ENCODE results near the gene SOS2.

DNA sequence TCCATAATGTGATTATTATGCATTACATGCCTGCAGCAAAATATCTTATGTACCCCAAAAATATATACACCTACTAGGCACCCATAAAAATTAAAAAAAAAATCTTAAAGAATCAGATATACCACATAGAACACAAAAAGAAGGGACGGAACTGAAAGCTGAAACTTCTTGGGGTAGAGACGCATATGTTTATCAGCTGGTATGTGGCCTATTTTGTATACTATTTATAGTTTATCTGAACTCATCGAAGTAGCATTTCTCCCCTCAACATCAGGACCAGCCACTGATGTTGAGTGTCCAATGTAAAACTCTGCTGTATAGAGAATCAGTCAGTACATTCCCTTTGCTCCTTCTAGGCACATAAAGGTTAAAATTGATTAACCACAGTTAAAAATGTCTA is 22.9 kb upstream of the SOS2 start:
- TF ChIP-seq, protein P1, sequence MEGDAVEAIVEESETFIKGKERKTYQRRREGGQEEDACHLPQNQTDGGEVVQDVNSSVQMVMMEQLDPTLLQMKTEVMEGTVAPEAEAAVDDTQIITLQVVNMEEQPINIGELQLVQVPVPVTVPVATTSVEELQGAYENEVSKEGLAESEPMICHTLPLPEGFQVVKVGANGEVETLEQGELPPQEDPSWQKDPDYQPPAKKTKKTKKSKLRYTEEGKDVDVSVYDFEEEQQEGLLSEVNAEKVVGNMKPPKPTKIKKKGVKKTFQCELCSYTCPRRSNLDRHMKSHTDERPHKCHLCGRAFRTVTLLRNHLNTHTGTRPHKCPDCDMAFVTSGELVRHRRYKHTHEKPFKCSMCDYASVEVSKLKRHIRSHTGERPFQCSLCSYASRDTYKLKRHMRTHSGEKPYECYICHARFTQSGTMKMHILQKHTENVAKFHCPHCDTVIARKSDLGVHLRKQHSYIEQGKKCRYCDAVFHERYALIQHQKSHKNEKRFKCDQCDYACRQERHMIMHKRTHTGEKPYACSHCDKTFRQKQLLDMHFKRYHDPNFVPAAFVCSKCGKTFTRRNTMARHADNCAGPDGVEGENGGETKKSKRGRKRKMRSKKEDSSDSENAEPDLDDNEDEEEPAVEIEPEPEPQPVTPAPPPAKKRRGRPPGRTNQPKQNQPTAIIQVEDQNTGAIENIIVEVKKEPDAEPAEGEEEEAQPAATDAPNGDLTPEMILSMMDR (IDR thresholded peaks at IDR 0.05), result no peak
- TF ChIP-seq POLR2A (IDR thresholded peaks at IDR 0.05) (no peak), POLR2AphosphoS5 (IDR thresholded peaks at IDR 0.05) (no peak), EP300 (IDR thresholded peaks at IDR 0.05; ENCODE audit: low read depth) (no peak)
